Mesenchymal stem cell (in vitro differentiated cells and primary cell): ENCODE data around the gene ADAMTS14.

Experiments
- DNase-seq: peaks from one replicate; pipeline ENCODE4 v3.0.0-alpha.2; 2013
- H2AFZ ChIP-seq: one replicate; pipeline ENCODE4 v1.6.1; 2013; ENCODE audit warnings: low read depth, mild to moderate bottlenecking, control low read depth, inconsistent platforms, low read length, moderate library complexity
- H2AK5ac ChIP-seq: 2 replicates; pipeline ENCODE4 v1.6.1; 2013; ENCODE audit warnings: low read length, moderate library complexity, mild to moderate bottlenecking, inconsistent platforms; ENCODE audit not compliant: severe bottlenecking
- H2BK120ac ChIP-seq: one replicate; pipeline ENCODE4 v1.6.1; 2013; ENCODE audit warnings: low read depth, mild to moderate bottlenecking, inconsistent platforms, low read length, moderate library complexity
- H2BK12ac ChIP-seq, 2 experiments: one replicate each; pipeline ENCODE4 v1.6.1; 2013; ENCODE audit warnings: inconsistent platforms in 2 of 2, low read length in 2 of 2, mild to moderate bottlenecking in 2 of 2, moderate library complexity in 2 of 2, control low read depth in 1 of 2
- H2BK15ac ChIP-seq: one replicate; pipeline ENCODE4 v1.6.1; 2013; ENCODE audit warnings: mild to moderate bottlenecking, low read depth, inconsistent platforms; ENCODE audit not compliant: poor library complexity, severe bottlenecking
- H2BK5ac ChIP-seq: 2 replicates; pipeline ENCODE4 v1.6.1; 2013; ENCODE audit warnings: low read depth, mild to moderate bottlenecking, low read length, control low read depth, inconsistent platforms; ENCODE audit not compliant: poor library complexity, severe bottlenecking
- H3K14ac ChIP-seq, 2 experiments: one replicate each; pipeline ENCODE4 v1.6.1; 2013; ENCODE audit warnings: inconsistent platforms in 2 of 2, low read length in 2 of 2, control low read depth in 1 of 2, mild to moderate bottlenecking in 1 of 2, moderate library complexity in 1 of 2
- H3K18ac ChIP-seq, 2 experiments: one replicate each; pipeline ENCODE4 v1.6.1; 2013; ENCODE audit warnings: inconsistent platforms in 2 of 2, low read length in 2 of 2, control low read depth in 1 of 2, low read depth in 1 of 2, mild to moderate bottlenecking in 1 of 2
- H3K23ac ChIP-seq, 2 experiments: one replicate each; pipeline ENCODE4 v1.6.1; 2013; ENCODE audit warnings: inconsistent platforms in 2 of 2, low read length in 2 of 2, mild to moderate bottlenecking in 2 of 2, moderate library complexity in 2 of 2, control low read depth in 1 of 2
- H3K27ac ChIP-seq: 2 replicates; pipeline ENCODE4 v1.5.1; 2013; ENCODE audit warnings: mild to moderate bottlenecking, moderate library complexity, low read length, control low read depth, inconsistent platforms; ENCODE audit not compliant: poor library complexity, severe bottlenecking
- H3K27me3 ChIP-seq, 2 experiments: 2 replicates each; pipeline versions ENCODE4 v1.6.1 to v1.7.0; 2013; ENCODE audit warnings: low read length in 2 of 2, mild to moderate bottlenecking in 2 of 2, moderate library complexity in 2 of 2, control low read depth in 1 of 2, inconsistent platforms in 1 of 2; ENCODE audit not compliant: control insufficient read depth in 1 of 2, insufficient read depth in 1 of 2
- H3K36me3 ChIP-seq, 2 experiments: 2 replicates each; pipeline versions ENCODE4 v1.6.1 to v1.7.0; 2013; ENCODE audit warnings: low read length in 2 of 2, control low read depth in 1 of 2, inconsistent platforms in 1 of 2, low read depth in 1 of 2, mild to moderate bottlenecking in 1 of 2; ENCODE audit not compliant: insufficient read depth in 2 of 2, control insufficient read depth in 1 of 2
- H3K4ac ChIP-seq, 2 experiments: one replicate each; pipeline ENCODE4 v1.6.1; 2013; ENCODE audit warnings: inconsistent platforms in 2 of 2, low read length in 2 of 2, mild to moderate bottlenecking in 2 of 2, moderate library complexity in 2 of 2, control low read depth in 1 of 2, low read depth in 1 of 2
- H3K4me1 ChIP-seq: 2 replicates; pipeline ENCODE4 v1.6.1; 2013; ENCODE audit warnings: low read depth, low read length, control low read depth; ENCODE audit not compliant: control insufficient read depth, insufficient read depth
- H3K4me2 ChIP-seq: 2 replicates; pipeline ENCODE4 v1.6.1; 2013; ENCODE audit warnings: low read length, mild to moderate bottlenecking, inconsistent platforms; ENCODE audit not compliant: poor library complexity, severe bottlenecking
- H3K4me3 ChIP-seq, 2 experiments: 2 replicates each; pipeline versions ENCODE4 v1.5.1 to v1.7.0; 2013; ENCODE audit warnings: low read length in 2 of 2, mild to moderate bottlenecking in 2 of 2, control low read depth in 1 of 2, low read depth in 1 of 2; ENCODE audit not compliant: insufficient read depth in 1 of 2
- H3K79me1 ChIP-seq: replicated peaks from 2 replicates; pipeline ENCODE4 v1.6.1; 2013; ENCODE audit warnings: mild to moderate bottlenecking, control low read depth, low read length, inconsistent platforms; ENCODE audit not compliant: poor library complexity, severe bottlenecking
- H3K9ac ChIP-seq: 2 replicates; pipeline ENCODE4 v1.7.0; 2013; ENCODE audit warnings: mild to moderate bottlenecking, low read length, moderate library complexity
- H3K9me3 ChIP-seq: 2 replicates; pipeline ENCODE4 v1.7.0; 2013; ENCODE audit warnings: mild to moderate bottlenecking, low read length; ENCODE audit not compliant: control insufficient read depth
- H4K8ac ChIP-seq: one replicate; pipeline ENCODE4 v1.6.1; 2013; ENCODE audit warnings: inconsistent platforms, mild to moderate bottlenecking, low read length, moderate library complexity
- H4K91ac ChIP-seq: one replicate; pipeline ENCODE4 v1.6.1; 2013; ENCODE audit warnings: mild to moderate bottlenecking, low read length, inconsistent platforms
- WGBS: methylation state at CpG from one replicate; pipeline ENCODE4 v1.1.7; 2013; ENCODE audit warnings: mixed read lengths; 5-methylcytosine and 5-hydroxymethylcytosine counted together

The ADAMTS14 gene

GRCh38 chr10:70648427-70648826 is 23.9 kb upstream of the ADAMTS14 start:
- no peak overlapping the region for H3K4ac ChIP-seq
- no peak overlapping the region for H2BK12ac ChIP-seq
- H2BK15ac ChIP-seq = no peak overlapping the region
- H3K23ac ChIP-seq = no peak overlapping the region
- H3K14ac ChIP-seq = no peak overlapping the region
- no peak overlapping the region for H4K91ac ChIP-seq
- no peaks in the 10 kb centered on the region for H3K27me3 ChIP-seq
- H3K4me3 ChIP-seq = peak overlapping the region in 1 of 2 experiments; percentile 16
- H3K9ac ChIP-seq = no peak overlapping the region
- no peak overlapping the region for H2AFZ ChIP-seq
- H2AK5ac ChIP-seq = peak overlapping the region; percentile 15
- H3K79me1 ChIP-seq = no peaks in the 10 kb centered on the region
- WGBS = 87% methylated on average over 3 of the region's 3 CpGs
- peaks cover 9% of the 10 kb centered on the region for H3K9me3 ChIP-seq
- no peak overlapping the region for H2BK5ac ChIP-seq
- no peak for DNase-seq
- no peak overlapping the region for H3K27ac ChIP-seq
- H2BK120ac ChIP-seq = no peak overlapping the region
- no peak overlapping the region for H4K8ac ChIP-seq
- peaks cover 11% of the 10 kb centered on the region for H3K4me1 ChIP-seq
- no peak overlapping the region for H3K18ac ChIP-seq
- peaks cover 0 to 7% of the 10 kb centered on the region in 2 experiments for H3K36me3 ChIP-seq
- H3K4me2 ChIP-seq = no peak overlapping the region

- H3K27ac ChIP-seq = no peak overlapping the region
- no peak overlapping the region for H2BK12ac ChIP-seq
- peaks cover 0 to 7% of the 10 kb centered on the region in 2 experiments for H3K36me3 ChIP-seq
- peak overlapping the region; percentile 35 for H2AK5ac ChIP-seq
- H4K8ac ChIP-seq = no peak overlapping the region
- WGBS = 50% methylated on average over 1 of the region's 4 CpGs
- no peak overlapping the region for H3K18ac ChIP-seq
- no peaks in the 10 kb centered on the region for H3K27me3 ChIP-seq
- peaks cover 9% of the 10 kb centered on the region for H3K9me3 ChIP-seq
- H3K79me1 ChIP-seq = no peaks in the 10 kb centered on the region
- H2AFZ ChIP-seq = no peak overlapping the region
- H3K4ac ChIP-seq = no peak overlapping the region
- no peak overlapping the region for H3K14ac ChIP-seq
- peaks cover 13% of the 10 kb centered on the region for H3K4me1 ChIP-seq
- no peak overlapping the region for H3K9ac ChIP-seq
- no peak overlapping the region for H4K91ac ChIP-seq
- H2BK120ac ChIP-seq = no peak overlapping the region
- no peak overlapping the region for H3K4me3 ChIP-seq
- no peak overlapping the region for H3K4me2 ChIP-seq
- no peak overlapping the region for H2BK15ac ChIP-seq
- H3K23ac ChIP-seq = no peak overlapping the region
- peak; percentile 55 for DNase-seq
- H2BK5ac ChIP-seq = no peak overlapping the region
Measured at GRCh38 chr10:70649526-70649925, 22.8 kb upstream of the ADAMTS14 start.

GRCh38 chr10:70650104-70650503 is 22.2 kb upstream of the ADAMTS14 start:
- 74% methylated on average over 3 of the region's 3 CpGs for WGBS
- H3K36me3 ChIP-seq = peaks cover 0 to 7% of the 10 kb centered on the region in 2 experiments
- no peak overlapping the region for H3K4ac ChIP-seq
- peak overlapping the region; percentile 48 for H2AK5ac ChIP-seq
- no peak overlapping the region for H4K8ac ChIP-seq
- H3K4me1 ChIP-seq = peaks cover 13% of the 10 kb centered on the region
- no peak overlapping the region for H3K4me2 ChIP-seq
- no peak overlapping the region for H2BK12ac ChIP-seq
- no peak overlapping the region for H3K27ac ChIP-seq
- H3K9ac ChIP-seq = no peak overlapping the region
- H3K23ac ChIP-seq = no peak overlapping the region
- no peak overlapping the region for H2BK5ac ChIP-seq
- no peak overlapping the region for H2BK15ac ChIP-seq
- DNase-seq = no peak
- H2AFZ ChIP-seq = no peak overlapping the region
- H4K91ac ChIP-seq = no peak overlapping the region
- H3K27me3 ChIP-seq = no peaks in the 10 kb centered on the region
- H2BK120ac ChIP-seq = no peak overlapping the region
- no peaks in the 10 kb centered on the region for H3K79me1 ChIP-seq
- no peak overlapping the region for H3K14ac ChIP-seq
- peaks cover 9% of the 10 kb centered on the region for H3K9me3 ChIP-seq
- no peak overlapping the region for H3K4me3 ChIP-seq
- no peak overlapping the region for H3K18ac ChIP-seq

- H2BK5ac ChIP-seq = no peak overlapping the region
- no peak overlapping the region for H3K18ac ChIP-seq
- no peak overlapping the region for H2AK5ac ChIP-seq
- no peaks in the 10 kb centered on the region for H3K27me3 ChIP-seq
- peaks cover 0 to 7% of the 10 kb centered on the region in 2 experiments for H3K36me3 ChIP-seq
- H2BK12ac ChIP-seq = no peak overlapping the region
- H3K4me1 ChIP-seq = peaks cover 15% of the 10 kb centered on the region
- no peak overlapping the region for H2BK120ac ChIP-seq
- no peak overlapping the region for H2AFZ ChIP-seq
- no peak overlapping the region for H3K23ac ChIP-seq
- H4K8ac ChIP-seq = no peak overlapping the region
- DNase-seq = no peak
- no peak overlapping the region for H4K91ac ChIP-seq
- peaks cover 9% of the 10 kb centered on the region for H3K9me3 ChIP-seq
- H3K4me3 ChIP-seq = no peak overlapping the region
- no peaks in the 10 kb centered on the region for H3K79me1 ChIP-seq
- no peak overlapping the region for H2BK15ac ChIP-seq
- no peak overlapping the region for H3K4me2 ChIP-seq
- H3K4ac ChIP-seq = no peak overlapping the region
- no peak overlapping the region for H3K9ac ChIP-seq
- 100% methylated on average over 2 of the region's 3 CpGs for WGBS
- no peak overlapping the region for H3K27ac ChIP-seq
- no peak overlapping the region for H3K14ac ChIP-seq
Measured at GRCh38 chr10:70650718-70651117, 21.6 kb upstream of the ADAMTS14 start.
